Ovary (tissue), 9 donors: ENCODE data around the gene GALNTL6. TPM values are rescaled to one million over a fixed set of nuclear protein-coding genes. Genes with fewer than 3 reads are reported as not detected.

ENCODE experiments used
- DNase-seq, 5 donors: peaks; one replicate each; pipeline ENCODE4 v3.0.0-alpha.2; 2019 to 2020
- H3K27ac ChIP-seq, 2 donors: fragments of 200-600 bp; one replicate each; pipeline versions ENCODE4 v1.5.1 to v1.8.0; 2019 to 2022
- H3K27me3 ChIP-seq: fragments of 200-600 bp; one replicate; pipeline ENCODE4 v1.8.0; 2022
- H3K36me3 ChIP-seq: fragments of 200-600 bp; sonication (generic); one replicate; pipeline ENCODE4 v1.5.1; 2019
- H3K4me1 ChIP-seq: one replicate; pipeline ENCODE4 v1.8.1; 2013; ENCODE audit warnings: mild to moderate bottlenecking, moderate library complexity; ENCODE audit not compliant: insufficient read depth
- H3K4me3 ChIP-seq: fragments of 200-600 bp; sonication (generic); one replicate; pipeline ENCODE4 v1.5.1; 2017
- H3K9me3 ChIP-seq, 2 donors: fragments of 200-600 bp in 1 of 2; sonication (generic) in 1 of 2; one replicate each; pipeline versions ENCODE4 v1.5.1 to v1.8.1; 2013 to 2019; ENCODE audit warnings: mild to moderate bottlenecking in 1 of 2, moderate library complexity in 1 of 2
- EP300 ChIP-seq: sonication (generic); formaldehyde crosslinking; IDR thresholded peaks from one replicate; pipeline ENCODE4 v1.6.1; 2017; ENCODE audit warnings: antibody characterized with exemption
- POLR2A ChIP-seq: fragments of 450-650 bp; IDR thresholded peaks from one replicate; pipeline ENCODE4 v1.6.1; 2017; ENCODE audit warnings: antibody characterized with exemption, mild to moderate bottlenecking, moderate library complexity
- WGBS, 3 donors: extraction: QIAGEN DNeasy Blood & Tissue Kit in 1 of 3; methylation state at CpG; one replicate each; pipeline versions ENCODE4 v1.1.5 to v1.1.7; 2013 to 2017; 5-methylcytosine and 5-hydroxymethylcytosine counted together
- intact Hi-C, 4 donors: fragments of 100-400 bp; cut with DNase I; formaldehyde crosslinking; loops; one replicate each; pipeline versions ENCODE4 v1.11.0 to v1.15.1; 2022 to 2023
- polyA plus RNA-seq, 2 donors: library from polyadenylated mRNA; stranded (reverse); fragments of 200-250 nt in 1 of 2; fragments of 350-450 nt in 1 of 2; fragmentation: Illumina TruSeq in 1 of 2; extraction: RNeasy Lipid Tissue Mini Kit (QIAGEN cat#74804) in 1 of 2; gene quantifications; one replicate each; pipeline ENCODE4 v1.2.3, GENCODE V29; 2013 to 2014
- total RNA-seq, 7 donors: library from RNA; depleted of rRNA in 2 of 7; stranded (reverse); fragments of >200 nt in 2 of 7; fragmentation: NEBNext Ultra II Directional in 3 of 7; extraction: Animal tissue kit (Norgen Biotek cat#: 25700) in 3 of 7; gene quantifications; one replicate each; pipeline versions ENCODE4 v1.1.0 to v1.2.4, GENCODE V29; 2016 to 2023
- TF ChIP-seq, protein P1 (sequence below), 3 donors: fragments of 450-650 bp in 2 of 3; fragments of 200-600 bp in 1 of 3; IDR thresholded peaks; one replicate each; pipeline versions ENCODE4 v1.5.1 to v1.8.0; 2016 to 2022; ENCODE audit warnings: antibody characterized with exemption in 3 of 3, mild to moderate bottlenecking in 1 of 3
- donor health status: DM: no; HTN: no; CAD: no; lungs with moderate emphysema.
- donor health status: DM: no; HTN: no; CAD: no.
- donor health status: Bipolar disorder and iron deficiency.
- donor health status: DM: yes; HTN: yes; CAD: no.
- donor health status: DM: no; HTN: no; CAD: no.
- donor health status: DM: yes; HTN: yes; CAD: no.

The GALNTL6 gene
- total and polyA plus RNA-seq, 9 donors: 0.11 to 1.8 TPM; not detected in 7

- WGBS, 3 donors: 56 to 74% (median 65%) methylated on average over 3 of the region's 3 CpGs
- Histone ChIP-seq H3K9me3 (no peaks in the 10 kb centered on the region), H3K27ac (no peak overlapping the region), H3K27me3 (no peaks in the 10 kb centered on the region), H3K36me3 (no peaks in the 10 kb centered on the region), H3K4me1 (no peaks in the 10 kb centered on the region), H3K4me3 (no peak overlapping the region)
- intact Hi-C loops: no loop called here
- TF ChIP-seq POLR2A (no peak), EP300 (no peak)
- TF ChIP-seq, protein P1, sequence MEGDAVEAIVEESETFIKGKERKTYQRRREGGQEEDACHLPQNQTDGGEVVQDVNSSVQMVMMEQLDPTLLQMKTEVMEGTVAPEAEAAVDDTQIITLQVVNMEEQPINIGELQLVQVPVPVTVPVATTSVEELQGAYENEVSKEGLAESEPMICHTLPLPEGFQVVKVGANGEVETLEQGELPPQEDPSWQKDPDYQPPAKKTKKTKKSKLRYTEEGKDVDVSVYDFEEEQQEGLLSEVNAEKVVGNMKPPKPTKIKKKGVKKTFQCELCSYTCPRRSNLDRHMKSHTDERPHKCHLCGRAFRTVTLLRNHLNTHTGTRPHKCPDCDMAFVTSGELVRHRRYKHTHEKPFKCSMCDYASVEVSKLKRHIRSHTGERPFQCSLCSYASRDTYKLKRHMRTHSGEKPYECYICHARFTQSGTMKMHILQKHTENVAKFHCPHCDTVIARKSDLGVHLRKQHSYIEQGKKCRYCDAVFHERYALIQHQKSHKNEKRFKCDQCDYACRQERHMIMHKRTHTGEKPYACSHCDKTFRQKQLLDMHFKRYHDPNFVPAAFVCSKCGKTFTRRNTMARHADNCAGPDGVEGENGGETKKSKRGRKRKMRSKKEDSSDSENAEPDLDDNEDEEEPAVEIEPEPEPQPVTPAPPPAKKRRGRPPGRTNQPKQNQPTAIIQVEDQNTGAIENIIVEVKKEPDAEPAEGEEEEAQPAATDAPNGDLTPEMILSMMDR (IDR thresholded peaks at IDR 0.05): no peak
- DNase-seq: no peak
Observed at GRCh38 chr4:172152284-172152683, 339.1 kb downstream of the GALNTL6 start.

GRCh38 chr4:172153719-172154118, 340.5 kb downstream of the GALNTL6 start:
- H3K36me3 ChIP-seq: no peaks in the 10 kb centered on the region
- H3K9me3 ChIP-seq: no peaks in the 10 kb centered on the region
- no peak for DNase-seq
- intact Hi-C loops: no loop called here
- TF ChIP-seq EP300: no peak
- TF ChIP-seq, protein P1 (IDR thresholded peaks at IDR 0.05): no peak
- H3K4me3 ChIP-seq: no peak overlapping the region
- H3K27me3 ChIP-seq: no peaks in the 10 kb centered on the region
- H3K4me1 ChIP-seq: no peaks in the 10 kb centered on the region
- H3K27ac ChIP-seq: no peak overlapping the region
- WGBS, 3 donors: 77 to 85% (median 79%) methylated on average over 4 of the region's 4 CpGs

DNA sequence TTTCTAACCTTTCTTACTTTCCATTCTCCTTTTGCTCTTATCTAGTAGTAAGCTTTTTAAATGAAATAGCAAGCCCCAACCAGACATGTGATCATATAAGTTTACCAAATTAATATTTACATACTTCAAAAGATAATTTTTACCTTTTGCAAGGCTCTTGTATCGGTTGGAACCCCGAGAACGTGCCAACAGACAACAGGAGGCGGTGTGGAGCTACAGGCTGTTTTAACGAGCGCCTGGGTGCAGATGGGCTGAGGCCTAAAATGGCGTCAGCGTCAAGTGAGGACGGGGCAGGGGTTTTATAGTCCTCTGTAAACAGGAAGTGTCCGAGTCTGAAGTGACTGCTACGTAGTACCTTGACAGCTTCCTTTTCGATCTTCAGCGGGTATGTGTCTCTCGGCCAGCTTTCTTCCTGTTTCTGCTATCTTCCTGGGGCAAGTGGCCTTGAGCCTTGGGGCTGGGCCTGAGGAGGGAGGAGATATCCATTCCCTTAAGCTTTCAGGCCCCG, 342.7 kb downstream of the GALNTL6 start:
- Histone ChIP-seq H3K36me3 (no peaks in the 10 kb centered on the region), H3K4me1 (no peaks in the 10 kb centered on the region), H3K9me3 (no peaks in the 10 kb centered on the region), H3K4me3 (no peak overlapping the region), H3K27me3 (no peaks in the 10 kb centered on the region), H3K27ac (no peak overlapping the region)
- intact Hi-C loops: no loop called here
- 78 to 83% (median 81%) methylated on average over 15 of the region's 15 CpGs for WGBS, 3 donors
- no peak for DNase-seq
- TF ChIP-seq, protein P1 (IDR thresholded peaks at IDR 0.05): no peak
- TF ChIP-seq EP300 (no peak), POLR2A (no peak)

DNA sequence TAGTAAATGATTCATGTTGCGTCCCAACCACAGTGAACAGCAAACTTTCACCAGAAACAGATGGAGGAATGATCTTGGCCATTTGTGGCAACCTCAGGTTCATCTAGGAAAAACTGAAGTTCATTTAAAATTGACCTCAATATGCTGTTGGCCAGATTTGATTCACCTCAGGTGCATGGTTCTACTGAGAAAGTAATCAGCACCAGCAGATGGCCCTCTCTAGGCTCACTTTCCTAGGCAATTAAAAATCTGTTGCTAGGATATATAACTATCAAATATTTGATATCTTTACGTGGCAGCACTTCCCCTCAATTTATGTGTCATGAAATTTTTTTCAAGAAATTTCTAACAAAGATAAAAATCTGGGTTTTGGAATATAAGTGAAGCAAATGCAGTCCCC, 344.7 kb downstream of the GALNTL6 start:
- no peak for DNase-seq
- Histone ChIP-seq H3K36me3 (no peaks in the 10 kb centered on the region), H3K4me3 (no peak overlapping the region), H3K27ac (no peak overlapping the region), H3K9me3 (no peaks in the 10 kb centered on the region), H3K4me1 (no peaks in the 10 kb centered on the region), H3K27me3 (no peaks in the 10 kb centered on the region)
- intact Hi-C loops: no loop called here
- TF ChIP-seq, protein P1 (IDR thresholded peaks at IDR 0.05): no peak
- no peak for TF ChIP-seq EP300
- no peak for TF ChIP-seq POLR2A
- WGBS, 3 donors: 59 to 62% (median 59%) methylated on average over 2 of the region's 2 CpGs
